CD4-positive, alpha-beta T cell treated with Interleukin-12 subunit alpha and Interleukin-12 subunit beta, for 1 hour (primary cell): ENCODE measurements around the gene DPM3.
A peak's percentile ranks its signal among the peaks of the same experiment; 100 is the strongest.
"Not testable (repeated sequence)": the region's sequence is repeated elsewhere in the genome, so short reads cannot be mapped to it uniquely, and the experiment has no call there.

Experiments
- DNase-seq: peaks from one replicate; pipeline ENCODE4 v3.0.0-alpha.2; 2020

The DPM3 gene, protein sequence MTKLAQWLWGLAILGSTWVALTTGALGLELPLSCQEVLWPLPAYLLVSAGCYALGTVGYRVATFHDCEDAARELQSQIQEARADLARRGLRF

DNA sequence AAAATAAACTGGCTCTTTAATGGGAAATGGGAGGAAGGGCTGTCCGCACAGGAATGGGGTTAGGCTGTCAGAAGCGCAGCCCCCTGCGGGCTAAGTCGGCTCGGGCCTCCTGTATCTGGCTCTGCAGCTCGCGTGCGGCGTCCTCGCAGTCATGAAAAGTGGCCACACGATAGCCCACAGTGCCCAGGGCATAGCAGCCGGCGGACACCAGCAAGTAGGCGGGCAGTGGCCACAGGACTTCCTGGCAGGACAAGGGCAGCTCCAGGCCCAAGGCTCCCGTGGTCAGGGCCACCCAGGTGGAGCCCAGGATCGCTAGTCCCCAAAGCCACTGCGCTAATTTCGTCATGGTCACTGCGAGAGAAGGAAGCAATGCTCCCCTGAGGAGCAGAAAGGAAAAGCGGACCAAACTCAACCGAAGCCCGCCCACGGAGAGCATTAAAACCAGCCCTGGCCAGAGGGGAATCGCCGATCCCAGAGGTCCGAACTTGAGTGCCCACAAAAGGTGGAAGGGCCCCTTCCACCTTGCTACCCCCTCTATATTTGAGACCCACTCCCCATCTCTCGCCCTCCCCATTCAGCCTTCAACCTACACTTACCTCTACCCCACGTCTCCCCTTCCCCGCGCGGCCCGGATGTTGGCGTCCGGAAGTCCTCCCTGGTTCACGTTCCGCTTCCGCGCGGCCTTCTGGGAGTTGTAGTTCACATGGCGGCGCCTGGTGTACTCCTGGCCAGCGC lies at the start of gene DPM3:
TSS of gene DPM3 (minus strand) at position 637 of the 735 bp plus-strand sequence. CDS start at position 346, 291 bp downstream.
- DNase-seq: peak; percentile 88

DNA sequence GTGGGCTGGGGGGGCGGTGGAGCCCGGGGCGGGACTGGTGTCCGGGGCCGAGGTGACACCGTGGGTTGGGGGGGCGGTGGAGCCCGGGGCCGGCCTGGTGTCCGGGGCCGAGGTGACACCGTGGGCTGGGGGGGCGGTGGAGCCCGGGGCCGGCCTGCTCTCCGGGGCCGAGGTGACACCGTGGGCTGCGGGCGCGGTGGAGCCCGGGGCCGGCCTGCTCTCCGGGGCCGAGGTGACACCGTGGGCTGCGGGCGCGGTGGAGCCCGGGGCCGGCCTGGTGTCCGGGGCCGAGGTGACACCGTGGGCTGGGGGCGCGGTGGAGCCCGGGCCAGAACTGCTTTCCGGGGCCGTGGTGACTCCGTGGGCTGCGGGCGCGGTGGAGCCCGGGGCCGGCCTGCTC lies 49.6 kb upstream of the DPM3 start:
- not testable (repeated sequence) for DNase-seq

DNA sequence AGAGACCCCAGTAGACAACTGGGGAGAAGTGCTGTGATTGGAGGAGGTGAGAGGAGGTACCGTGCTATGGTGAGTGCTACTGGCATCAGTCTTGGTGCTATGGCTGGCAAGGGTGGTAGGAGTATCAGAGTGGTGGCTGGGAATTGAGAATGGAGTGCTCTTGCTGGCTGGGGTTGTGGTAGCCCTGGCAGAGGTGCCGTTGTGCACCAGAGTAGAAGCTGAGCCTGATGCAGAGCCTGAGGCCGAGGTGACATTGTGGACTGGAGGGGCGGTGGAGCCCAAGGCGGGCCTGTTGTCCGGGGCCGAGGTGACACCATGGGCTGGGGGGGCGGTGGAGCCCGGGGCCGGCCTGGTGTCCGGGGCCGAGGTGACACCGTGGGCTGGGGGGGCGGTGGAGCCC lies 47.9 kb upstream of the DPM3 start:
- DNase-seq: no peak

DNA sequence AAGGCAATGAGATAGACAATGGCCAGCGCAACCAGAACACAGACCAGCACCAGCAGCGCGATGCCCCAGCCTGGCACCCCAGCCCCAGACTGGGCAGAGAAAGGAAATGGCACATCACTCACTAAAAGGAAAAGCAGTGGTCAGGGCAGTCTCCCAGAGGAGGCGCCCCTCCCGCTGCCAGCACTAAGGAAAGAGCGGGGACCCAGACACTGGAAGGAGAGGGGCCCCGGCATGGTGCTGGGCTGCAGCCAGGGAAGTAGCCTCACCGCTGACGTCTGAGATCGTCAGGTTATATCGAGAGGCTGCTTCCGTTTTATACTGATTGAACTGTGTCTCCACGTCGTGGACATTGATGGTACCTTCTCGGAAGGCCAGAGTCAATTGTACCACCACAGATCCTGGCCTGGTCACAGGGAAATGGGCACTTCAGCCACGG lies 47.1 kb upstream of the DPM3 start:
- no peak for DNase-seq

DNA sequence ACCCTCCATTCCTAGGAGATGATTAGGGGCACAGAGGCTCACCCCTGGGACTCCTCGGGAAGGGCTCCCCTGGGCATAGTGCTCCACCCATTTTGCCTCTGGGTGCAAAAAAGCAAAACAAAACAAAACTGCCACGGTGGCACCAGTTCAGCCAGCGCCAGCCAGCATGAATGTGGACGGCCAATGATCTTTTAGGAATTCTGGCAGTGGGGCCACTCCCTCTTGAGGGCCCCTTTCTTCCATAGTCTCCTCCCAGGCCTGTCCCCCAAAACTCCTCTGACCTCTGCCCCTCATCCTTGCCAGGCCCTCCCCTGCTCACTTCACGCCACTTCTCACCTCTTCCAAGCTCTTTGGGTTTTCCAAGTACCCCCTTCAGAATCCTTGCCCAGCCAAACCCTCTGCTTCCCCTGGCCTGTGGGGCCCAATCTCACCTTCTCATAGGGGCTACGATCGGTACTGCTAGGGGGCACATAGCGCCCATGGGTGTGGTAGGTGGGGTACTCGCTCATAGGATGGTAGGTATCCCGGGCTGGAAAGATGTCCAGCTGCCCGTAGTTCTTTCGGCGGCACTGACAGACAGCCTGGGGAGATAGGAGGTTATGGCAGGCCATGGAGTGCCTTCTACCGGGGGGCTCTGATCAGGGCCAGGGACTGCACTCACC lies 46.6 kb upstream of the DPM3 start:
- DNase-seq: no peak

DNA sequence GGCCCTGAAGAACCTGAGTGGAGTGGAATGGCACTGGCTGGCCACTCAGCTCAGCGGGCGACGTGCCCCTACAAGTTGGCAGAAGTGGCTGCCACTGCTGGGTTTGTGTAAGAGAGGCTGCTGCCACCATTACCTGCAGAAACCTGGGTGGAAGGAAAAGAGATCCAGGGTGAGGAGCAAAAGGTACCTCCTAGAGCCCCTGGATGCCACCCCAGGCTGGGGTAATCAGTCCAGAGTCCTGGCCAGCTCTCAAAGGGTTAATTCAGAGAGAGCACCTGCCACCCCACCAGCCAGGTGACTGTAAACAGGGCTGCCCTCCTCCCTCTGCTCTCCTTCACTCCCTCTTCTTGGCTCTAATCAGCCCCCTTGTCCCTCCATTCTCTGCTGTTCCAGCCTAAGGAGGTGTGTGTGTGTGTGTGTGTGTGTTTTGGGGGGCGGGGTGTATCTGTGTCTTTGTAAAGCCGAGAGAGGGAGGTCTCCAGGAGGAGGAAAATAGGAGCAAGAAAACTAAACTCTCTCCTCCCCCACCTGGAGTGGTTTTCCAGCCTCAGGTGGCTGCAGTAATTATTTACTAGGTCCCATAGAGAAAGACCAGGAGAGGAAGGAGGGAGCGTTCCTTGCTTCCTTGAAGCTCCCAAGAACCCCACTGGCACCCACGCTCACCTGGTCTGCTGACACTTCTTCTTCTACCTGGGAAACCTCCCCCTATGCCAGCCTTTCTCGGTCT lies 45.9 kb upstream of the DPM3 start:
- DNase-seq: no peak

DNA sequence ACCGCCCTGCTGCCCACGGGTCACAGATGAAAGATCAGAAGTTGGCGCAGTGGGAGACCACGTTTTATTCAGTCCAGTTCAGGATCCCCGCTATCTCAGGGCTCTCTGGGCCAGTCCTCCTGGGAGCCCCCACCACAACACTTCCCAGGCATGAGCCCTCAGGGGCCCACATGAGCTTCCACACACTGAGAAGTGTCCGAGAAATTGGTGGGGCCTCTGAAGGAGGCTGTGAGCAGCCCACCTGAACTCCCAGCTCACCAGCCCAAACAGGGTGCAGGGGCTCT lies 45.4 kb upstream of the DPM3 start:
- no peak for DNase-seq

DNA sequence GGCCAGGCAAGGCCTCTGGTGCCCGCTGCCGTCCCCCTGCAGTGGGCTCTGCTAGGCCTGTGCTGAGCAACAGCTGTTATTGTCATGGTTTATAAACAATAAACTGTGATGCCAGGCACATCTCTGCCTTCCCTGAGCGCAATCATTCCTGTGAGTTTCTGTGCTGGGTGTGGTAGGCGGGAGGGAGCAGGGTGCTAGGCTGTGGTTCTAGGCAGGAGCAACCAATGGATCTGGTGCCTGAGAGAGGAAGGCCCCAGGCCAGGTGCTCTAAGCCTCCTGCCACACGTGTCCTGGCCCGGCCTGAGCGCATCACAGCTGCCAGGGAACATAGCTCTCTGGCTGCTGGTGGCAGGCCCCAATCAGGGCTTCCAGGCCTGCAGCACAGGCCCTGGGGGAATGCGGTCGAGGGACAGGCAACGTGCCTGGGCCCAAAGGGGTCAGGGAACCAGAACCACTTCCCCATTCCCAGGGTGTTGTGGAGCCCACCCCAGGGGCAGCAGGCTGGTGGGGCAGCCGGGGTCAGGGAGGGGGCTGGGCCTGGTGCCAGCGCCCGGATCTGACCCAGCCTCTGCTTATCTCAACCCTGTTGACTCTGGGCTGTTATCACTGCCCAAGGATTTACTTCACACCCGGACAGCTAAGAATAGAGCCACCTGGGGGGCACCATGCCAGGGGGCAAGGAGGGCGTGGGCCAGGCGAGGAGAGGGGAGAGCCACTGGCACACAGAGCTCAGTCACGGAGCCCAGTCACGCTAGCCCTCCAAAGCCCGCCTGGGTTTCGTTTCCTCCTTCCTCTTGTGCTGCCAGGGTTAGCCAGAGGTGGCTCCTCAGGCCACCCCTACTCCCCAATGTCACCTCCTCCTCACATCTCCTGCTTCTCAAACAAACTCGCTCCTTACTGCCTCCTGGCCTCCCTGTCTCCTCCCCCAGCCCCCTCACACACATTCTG lies 44.8 kb upstream of the DPM3 start:
- DNase-seq: no peak

DNA sequence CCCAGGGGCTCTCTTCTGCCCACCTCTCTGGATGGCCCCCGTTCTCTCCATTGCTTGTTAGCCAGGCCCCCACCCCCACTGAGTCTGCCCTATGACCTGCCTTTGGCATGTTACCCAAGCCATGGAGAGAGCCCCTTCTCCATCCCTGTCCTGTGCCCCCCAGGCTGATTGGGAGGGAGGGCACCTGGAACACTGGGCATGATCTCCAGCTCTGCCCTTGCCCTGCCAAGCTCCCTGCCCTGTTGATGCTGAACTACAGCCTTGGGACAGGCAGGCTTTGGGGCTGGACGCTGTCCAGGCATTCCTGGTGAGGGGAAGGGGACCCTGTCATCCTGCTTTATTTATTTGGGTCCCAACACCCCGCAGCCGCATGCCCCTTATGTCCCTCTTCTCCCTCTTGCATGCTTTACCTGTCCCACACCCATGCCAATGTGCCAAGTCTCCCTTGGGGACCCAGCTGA lies 44.0 kb upstream of the DPM3 start:
- DNase-seq: no peak

DNA sequence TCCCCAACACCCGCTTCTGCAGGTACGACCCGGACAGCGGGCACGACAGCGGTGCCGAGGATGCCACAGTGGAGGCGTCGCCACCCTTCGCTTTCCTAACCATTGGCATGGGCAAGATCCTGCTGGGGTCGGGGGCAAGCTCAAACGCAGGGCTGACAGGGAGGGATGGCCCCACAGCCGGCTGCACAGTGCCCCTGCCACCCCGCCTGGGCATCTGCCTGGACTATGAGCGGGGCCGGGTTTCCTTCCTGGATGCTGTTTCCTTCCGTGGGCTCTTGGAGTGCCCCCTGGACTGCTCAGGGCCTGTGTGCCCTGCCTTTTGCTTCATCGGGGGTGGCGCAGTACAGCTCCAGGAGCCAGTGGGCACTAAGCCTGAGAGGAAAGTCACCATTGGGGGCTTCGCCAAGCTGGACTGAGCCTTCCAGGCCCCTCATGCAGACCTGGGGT lies 43.5 kb upstream of the DPM3 start:
- no peak for DNase-seq

DNA sequence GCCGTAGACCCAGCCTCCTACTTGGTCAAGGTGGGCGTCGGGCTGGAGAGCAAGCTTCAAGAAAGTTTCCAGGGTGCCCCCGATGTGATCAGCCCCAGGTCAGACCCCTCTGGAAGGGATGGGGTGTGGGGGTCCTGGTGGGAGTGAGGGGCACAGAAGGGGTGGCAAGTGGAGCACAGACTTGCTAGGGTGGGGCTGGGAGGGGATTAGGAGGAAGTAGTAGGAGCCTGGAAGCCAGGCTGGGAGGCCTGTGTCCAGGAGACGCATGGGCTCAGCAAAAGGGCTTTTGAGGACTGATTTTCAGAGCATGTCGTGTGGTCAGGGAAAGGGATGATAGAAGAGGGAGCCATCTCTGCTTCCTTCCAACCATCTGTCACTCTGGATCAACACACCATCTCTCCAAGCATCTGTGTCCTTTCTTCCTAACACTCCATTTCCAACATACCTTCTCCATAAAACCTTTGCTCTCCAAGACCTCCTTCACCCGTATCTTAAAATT lies 41.8 kb upstream of the DPM3 start:
- DNase-seq: no peak

DNA sequence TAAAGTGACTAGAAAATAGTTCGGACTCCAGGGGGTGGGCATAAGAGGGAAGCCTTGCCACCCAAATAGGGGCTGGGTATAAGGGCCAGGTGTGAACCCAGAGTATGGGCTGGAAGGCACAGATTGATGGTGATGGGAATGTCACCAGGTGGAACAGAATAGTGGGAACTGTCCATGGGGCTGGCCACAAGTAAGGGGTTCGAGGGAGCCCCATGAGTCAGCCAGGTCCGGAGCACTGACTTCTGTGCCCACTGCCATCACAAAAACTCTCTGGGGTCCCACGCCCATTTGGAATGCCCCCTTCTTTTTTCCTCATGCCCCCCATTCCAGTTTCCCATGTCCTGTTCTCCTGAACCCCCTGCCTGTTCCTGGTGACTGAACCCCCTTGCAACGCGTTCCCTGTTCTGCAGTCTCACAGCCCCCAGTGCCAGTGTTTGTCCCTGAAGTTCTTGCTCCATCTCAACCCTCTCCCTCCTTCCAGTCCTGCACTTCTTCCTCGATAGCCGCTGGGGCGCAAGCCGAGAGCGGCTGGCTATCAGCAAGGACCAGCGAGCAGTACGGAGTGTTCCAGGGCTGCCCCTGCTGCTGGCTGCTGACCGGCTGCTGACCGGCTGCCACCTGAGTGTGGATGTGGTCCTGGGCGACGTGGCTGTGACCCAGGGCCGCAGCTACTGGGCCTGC lies 41.2 kb upstream of the DPM3 start:
- DNase-seq: no peak

DNA sequence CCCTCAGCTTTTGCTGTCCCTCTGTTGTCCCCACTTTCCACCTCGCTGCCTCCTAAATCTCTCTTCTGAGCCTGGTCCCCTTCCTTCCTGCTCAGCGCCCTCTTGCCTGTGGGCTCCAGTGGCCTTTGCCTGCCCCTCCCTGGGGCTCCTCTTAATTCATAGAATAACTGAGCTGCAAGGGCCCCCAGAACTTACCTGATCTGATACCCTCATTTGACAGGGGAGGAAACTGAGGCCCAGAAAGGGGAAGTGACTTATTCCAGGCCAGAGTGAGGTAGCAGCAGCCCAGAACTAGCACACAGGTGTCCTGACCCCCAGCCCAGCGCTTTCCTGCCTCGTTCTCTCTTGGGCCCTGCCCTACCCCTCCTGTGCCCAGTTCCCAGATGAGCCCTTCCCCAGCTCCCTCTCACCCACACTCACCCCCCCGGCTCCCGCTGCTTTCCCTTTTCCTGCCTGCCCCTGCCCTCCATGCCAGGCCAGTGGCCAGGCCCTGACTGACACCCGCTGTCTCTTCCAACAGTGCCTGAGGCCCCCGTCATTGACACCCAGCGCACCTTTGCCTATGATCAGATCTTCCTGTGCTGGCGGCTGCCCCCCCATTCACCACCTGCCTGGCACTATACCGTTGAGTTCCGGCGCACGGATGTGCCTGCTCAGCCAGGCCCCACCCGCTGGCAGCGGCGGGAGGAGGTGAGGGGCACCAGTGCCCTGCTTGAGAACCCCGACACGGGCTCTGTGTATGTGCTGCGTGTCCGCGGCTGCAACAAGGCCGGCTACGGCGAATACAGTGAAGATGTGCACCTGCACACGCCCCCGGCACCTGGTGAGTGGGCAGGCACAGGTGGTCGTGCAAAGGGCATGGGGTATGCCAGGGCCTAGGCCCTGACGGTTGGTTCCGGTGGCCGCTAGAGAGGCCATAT lies 39.0 kb upstream of the DPM3 start:
- no peak for DNase-seq

DNA sequence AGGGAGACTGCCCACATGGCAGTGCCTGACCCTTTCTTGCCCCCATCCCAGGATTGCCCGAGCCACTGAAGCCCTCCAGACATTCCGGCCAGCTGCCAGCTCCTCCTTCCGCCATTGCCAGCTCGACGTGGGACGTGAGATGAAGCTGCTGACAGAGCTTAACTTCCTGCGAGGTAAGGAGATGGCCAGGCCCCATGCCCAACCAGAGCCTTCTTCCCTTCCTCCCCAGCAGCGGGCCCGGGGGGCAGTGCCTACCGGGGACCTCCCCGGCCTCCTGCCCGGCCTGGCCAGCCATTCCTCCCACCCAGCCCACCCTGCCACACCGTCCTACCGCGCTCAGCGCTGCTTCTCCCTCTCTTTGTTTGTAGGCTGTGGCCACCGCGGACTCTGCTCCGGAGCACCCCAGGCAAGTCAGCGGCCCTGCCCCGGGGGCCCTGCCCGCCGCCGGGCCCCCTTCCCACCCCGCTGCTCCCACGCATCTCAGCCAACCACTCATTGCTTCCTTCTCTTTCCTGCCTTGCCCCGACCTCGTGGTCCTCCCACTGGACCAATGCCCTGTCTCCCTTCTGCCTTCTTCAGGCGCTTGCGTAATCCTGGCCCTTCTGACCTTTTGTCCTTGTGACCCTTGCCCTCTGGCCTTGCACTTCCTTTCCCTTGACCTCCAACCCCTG lies 38.2 kb upstream of the DPM3 start:
- no peak for DNase-seq

DNA sequence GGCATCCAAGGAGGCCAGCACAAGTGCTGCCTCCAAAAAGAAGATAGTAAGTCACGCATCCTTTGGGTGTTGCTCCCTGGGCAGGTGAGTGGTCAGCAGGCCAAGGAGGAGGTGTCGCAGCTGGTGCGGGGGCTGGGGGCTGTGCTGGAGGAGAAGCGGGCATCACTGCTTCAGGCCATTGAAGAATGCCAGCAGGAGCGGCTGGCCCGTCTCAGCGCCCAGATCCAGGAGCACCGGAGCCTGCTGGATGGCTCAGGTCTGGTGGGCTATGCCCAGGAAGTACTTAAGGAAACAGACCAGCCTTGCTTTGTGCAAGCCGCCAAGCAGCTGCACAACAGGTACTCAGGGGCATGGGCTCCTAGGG lies 37.6 kb upstream of the DPM3 start:
- no peak for DNase-seq

DNA sequence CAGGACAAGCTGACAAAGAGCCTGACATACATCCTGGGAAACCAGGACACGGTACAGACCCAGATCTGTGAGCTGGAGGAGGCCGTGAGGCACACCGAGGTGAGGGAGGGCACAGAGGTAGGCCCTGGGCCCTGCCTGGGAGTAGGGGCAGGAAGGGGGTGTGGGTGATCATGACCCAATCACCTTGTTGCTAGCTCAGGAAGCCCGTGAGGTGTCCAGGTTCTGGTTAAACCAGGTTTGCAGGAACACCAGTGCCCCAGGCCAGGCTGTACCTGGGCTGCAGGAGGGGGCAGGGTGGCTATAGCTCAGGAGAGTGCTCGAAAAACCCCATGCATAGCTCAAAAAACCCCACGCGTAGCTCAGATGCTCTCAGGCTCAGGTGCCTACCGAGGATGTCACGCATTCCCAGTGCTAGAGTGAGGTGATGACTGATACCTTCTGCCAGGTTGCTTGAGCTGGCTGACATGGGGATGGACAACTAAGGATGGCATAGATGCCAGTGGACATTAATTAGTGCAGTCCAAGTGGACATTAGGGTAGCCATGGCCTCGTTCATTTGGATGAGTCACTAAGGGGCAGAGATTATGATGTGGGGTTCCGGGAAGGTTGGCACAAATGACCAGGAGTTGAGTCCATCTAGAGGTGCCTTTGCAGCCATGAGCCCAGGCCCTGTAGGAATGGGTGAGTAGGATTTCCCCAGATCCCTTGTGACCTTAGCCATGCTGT lies 37.0 kb upstream of the DPM3 start:
- no peak for DNase-seq

DNA sequence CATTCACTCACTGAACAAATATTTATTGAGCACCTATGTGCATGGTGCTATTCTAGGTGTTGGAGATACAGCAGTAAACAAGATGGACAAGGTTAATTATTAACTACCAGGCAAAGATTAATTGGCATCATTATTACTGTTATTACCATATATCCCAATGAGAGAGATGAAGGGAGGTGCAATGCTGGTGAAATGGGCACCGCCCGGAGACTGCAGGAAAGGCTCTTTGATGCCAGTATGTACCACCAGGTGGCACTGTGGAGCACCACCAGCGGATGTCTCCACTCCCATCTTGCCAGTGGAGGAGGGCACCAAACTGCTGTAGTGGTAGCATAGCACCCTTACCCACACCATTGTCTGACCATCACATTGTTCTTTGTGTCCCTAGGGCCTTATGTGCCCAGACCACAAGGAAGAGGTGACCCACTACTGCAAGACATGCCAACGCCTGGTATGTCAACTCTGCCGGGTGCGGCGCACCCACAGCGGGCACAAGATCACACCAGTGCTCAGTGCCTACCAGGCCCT lies 36.3 kb upstream of the DPM3 start:
- peak; percentile 87 for DNase-seq

DNA sequence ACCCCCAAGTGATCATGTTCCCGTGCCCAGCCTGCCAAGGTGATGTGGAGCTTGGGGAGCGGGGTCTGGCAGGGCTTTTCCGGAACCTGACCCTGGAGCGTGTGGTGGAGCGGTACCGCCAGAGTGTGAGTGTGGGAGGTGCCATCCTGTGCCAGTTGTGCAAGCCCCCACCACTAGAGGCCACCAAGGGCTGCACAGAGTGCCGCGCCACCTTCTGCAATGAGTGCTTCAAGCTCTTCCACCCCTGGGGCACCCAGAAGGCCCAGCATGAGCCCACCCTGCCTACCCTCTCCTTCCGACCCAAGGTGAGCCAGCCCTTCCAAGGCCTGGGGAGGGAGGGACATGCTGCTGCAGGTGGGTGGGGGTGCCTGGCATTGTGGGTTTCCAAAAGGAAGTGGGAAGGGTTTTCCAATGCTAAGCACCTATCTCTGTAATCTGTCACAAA lies 35.6 kb upstream of the DPM3 start:
- DNase-seq: peak; percentile 37

DNA sequence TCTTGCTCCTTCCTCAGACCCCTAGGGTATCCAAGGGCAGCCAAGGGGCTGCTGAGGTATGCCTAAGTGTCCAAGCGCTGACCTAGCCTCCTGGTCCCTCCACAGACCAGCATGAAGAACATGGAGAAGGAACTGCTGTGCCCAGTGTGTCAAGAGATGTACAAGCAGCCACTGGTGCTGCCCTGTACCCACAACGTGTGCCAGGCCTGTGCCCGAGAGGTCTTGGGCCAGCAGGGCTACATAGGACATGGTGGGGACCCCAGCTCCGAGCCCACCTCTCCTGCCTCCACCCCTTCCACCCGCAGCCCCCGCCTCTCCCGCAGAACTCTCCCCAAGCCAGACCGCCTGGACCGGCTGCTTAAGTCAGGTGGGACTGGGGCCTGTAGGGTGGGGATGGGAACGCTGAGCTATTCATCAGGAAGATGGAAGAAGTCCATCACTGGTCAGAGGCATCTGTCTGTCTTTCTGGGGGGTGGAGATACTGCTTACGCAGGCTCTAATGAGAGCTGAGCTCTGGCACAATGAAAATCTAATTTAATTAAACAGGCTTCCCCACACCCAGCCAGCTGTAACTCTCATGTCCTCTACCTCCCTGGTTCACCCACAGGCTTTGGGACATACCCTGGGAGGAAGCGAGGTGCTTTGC lies 35.1 kb upstream of the DPM3 start:
- no peak for DNase-seq
